Caki2 (cell line): ENCODE measurements around the gene VASH1. TPM values are rescaled to one million over a fixed set of nuclear protein-coding genes. Genes with fewer than 3 reads are reported as not detected.

ENCODE experiments used
- DNase-seq: peaks from one replicate; pipeline ENCODE4 v3.0.0-alpha.2; 2015; ENCODE audit warnings: low read depth
- in situ Hi-C: cut with HindIII; loops from 2 replicates; pipeline ENCODE4 v1.10.0; 2016; ENCODE audit warnings: low sequenced_read_pairs, low pct_unique_long_range_greater_than_20kb, mixed read lengths
- total RNA-seq: library from RNA; depleted of rRNA; stranded (reverse); fragments of >200 nt; shearing (Covaris generic); gene quantifications from 2 replicates; pipeline ENCODE4 v1.2.3, GENCODE V29; 2014; ENCODE audit warnings: low replicate concordance

VASH1 gene
- total RNA-seq, 1 experiment from 2014 or later, result not detected

DNA sequence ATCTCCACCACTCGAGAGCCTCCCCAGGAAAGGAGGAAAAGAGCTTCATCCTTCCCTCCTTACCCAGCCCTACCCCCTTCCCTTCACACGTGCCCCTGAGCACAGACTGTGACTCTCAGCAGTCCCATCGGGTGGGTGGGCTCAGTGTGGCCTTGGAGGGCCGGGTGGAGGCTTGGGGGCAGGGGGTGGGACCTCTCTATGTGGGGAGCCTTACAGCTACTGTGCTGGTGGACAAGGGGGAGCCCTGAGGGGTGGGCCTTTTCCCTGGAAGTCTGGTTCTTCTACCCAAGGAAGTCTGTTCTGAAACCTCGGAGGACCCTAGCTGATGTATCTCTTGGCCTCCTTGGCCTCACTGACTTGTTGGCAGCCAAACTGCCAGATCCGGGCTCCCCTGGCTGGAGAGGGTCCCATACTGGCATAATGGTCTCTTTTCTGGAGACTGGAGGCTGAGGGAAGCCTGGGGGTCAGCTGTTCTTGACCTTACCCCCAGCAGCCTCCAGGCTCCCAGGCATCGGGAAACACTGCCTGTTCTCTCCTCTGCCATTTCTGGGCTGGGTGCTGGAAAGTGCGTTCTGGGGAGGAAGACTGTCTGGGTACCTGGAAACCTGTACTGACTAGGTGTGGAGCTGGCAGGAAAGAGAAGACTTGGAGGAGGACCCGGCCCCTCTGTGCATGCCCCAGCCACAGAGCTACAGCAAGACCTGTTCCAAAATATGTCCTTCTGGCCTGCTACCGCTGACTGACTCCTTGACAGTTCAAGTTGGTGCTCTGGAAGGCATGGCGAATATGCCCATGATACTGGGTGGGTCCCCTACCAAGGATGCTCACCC is 7.6 kb downstream of the VASH1 start:
- in situ Hi-C loops, result no loop called here
- DNase-seq, result no peak

- DNase-seq, result no peak
- in situ Hi-C loops, result no loop called here
Measured at GRCh38 chr14:76769636-76770292, 8.5 kb downstream of the VASH1 start.

DNA sequence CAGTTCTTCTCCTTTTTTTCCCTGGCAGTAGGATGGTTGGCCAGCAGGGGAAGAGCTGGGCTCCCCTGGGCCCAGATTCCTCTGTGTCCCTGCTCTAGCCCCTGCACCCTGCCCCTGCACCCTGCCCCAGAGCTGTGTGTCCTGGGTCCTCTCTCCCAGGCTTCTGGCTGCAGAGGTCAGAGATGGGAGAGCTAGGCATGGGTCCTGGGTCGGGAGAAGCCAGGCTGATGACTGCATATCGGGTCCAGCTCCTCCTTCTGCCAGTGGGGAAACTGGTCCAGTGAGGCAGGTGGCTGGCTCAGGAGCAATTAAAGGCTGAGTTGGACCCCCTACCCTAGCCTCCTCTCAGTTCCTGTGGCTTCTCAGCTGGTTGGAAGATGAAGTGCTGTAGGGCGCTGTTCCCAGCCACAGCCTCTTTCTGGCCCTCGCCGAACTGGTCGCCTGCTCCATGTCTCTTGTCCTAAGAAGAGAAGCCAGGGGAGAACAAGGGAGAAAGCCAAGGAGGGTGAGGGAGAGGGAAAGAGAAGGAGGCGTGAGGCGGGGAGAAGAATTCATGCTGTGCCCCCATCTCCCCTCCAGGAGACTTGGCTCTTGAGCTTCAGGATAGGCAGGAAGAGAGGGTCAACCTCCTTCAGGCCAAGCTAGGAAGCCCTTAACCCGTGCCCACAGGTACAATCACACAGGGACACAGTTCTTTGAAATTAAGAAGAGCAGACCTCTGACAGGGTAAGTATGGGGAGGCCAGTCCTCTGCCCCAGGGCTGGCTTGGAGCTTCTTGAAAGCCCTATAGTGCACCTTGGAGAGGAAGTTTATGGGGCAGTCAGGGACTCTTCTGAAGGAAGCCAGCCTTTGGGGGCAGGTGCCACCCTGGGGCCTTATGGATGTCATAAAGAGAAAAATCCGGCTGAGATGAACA is 9.5 kb downstream of the VASH1 start:
- no peak for DNase-seq
- in situ Hi-C loops, result no loop called here

DNA sequence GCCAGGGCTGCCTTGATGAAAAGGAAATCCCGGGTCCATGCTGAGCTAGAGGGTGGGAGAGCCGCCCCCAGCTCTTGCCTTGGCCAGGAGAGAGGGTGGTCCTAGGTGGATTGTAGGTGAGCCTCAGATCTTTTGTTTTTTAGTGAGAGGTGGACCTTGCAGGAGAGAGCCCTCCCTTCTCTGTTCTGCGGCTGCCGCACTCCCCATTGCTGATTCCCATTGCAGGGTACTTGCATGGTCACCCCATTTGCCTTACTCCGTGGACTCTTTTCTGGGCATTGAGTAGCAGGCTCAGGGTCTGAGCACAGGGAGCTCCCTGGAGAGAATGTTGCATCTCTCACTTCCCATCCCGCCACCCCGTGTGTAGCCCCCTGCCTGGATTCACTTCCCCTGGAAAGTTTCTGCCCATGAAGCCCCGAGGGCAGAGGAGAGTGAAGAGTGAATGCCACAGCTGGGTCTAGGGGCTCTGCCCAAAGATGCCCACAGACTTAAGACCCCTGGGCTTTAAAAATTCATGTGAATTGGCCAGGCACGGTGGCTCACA is 10.2 kb downstream of the VASH1 start:
- no peak for DNase-seq
- in situ Hi-C loops, result no loop called here

DNA sequence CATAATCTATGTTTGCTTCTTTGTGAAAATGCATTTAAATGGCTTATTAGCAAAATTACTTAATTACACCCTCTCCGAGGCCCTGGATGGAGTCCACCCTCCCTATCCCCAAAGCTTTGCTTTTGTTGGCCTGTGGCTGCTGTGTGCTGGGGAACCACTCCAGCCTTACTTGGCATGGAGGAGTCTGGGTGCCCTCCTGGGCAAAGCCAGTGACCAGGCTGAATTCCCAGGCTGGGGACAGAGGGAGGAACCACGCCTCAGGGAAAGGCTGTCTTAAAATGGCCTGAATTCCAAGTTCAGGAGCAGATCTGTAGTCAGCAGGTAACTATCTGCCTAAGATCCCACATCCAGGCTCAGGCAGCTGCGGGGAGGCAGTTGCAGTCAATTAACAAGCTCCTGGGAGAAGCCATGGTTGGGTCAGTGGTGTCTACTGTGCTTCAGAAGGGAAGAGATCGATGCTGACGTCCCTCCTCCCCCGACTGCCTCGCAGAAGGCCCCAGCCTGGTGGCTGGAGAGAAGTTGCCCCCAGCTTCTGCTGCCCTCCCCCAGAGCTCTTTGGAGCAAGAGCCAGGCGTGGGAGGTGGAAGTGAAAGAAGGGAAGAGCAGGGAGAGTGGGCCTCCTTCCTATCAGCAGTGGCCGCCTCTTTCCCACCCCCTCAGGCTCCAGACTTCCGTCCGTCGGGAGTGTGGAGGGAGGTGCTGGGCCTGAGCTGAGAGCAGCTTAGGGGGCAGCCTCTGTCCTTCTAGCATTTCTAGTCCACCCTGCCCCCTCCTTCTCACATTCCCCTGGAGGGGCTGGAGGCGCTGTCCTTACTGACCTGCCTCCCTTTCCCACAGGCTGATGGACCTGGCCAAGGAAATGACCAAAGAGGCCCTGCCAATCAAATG is 11.3 kb downstream of the VASH1 start:
- in situ Hi-C loops, result no loop called here
- DNase-seq, result no peak

- in situ Hi-C loops, result no loop called here
- DNase-seq, result no peak
Measured at GRCh38 chr14:76773188-76773885, 12.1 kb downstream of the VASH1 start.

GRCh38 chr14:76773956-76774820 is 12.9 kb downstream of the VASH1 start:
- in situ Hi-C loops, result no loop called here
- DNase-seq, result no peak

DNA sequence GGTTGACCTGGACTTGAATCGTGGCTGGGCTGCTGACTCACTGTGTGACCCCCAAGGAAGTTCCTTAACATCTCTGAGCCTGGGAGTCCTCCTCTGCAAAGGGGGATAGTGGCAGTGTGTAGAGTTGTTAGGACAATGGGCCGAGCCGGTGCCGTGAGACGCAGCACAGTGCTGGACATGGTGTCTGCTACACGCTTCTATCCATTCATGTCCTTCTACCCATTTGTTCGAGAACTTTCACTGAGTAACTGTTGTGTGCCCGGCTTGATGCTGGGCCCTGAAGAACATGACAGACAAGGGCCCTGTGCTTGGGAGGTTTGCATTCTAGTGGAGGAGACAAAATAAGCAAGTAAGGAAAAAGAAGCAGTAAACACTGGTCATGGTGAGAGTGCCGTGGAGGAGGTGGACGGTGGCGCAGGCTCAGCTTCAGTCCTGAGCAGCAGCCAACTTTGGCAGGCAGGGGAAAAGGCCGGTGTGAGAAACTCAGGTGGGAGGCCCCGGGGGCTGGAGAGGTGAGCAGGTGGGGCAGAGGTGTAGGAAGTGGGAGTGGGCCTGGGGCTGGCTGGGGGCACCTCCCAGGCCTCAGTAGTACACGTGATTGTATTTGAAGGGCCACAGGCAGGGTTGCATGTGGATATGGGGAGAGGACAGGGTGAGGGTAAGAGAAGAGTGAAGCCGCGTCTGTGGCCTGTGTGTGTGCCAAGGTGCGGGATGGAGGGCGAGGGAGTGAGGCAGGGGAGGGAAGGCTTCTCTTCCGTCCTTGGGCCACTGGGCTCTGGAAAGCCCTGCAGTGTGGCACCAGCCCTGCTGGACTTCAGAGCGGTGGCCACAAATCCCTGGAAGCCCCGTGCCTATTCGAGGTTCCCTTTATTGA is 13.8 kb downstream of the VASH1 start:
- no peak for DNase-seq
- in situ Hi-C loops, result no loop called here

- in situ Hi-C loops, result no loop called here
- no peak for DNase-seq
Measured at GRCh38 chr14:76775695-76776427, 14.6 kb downstream of the VASH1 start.

GRCh38 chr14:76776428-76777251 is 15.4 kb downstream of the VASH1 start:
- no peak for DNase-seq
- in situ Hi-C loops, result no loop called here

DNA sequence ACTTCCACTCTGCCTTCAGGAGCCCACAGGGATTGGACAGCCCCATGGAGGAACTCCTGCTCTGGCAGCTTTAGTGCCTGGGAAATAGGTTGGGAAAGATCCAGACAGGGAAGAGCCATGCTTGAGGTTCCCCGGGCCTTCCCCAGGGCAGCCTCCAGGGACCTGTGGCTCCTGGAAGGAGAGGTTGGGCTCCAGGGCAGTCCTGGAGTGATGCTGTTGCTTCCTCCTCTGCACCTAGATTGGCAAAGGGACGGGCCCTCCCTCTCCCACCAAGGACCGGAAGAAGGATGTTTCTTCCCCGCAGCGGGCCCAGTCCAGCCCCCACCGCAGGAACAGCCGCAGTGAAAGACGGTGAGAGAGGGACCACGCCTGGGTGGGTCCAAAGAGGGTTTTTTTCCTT is 16.5 kb downstream of the VASH1 start:
- in situ Hi-C loops, result no loop called here
- no peak for DNase-seq

- in situ Hi-C loops, result no loop called here
Measured at GRCh38 chr14:76778546-76779215, 17.4 kb downstream of the VASH1 start.

GRCh38 chr14:76779221-76780057 is 18.2 kb downstream of the VASH1 start:
- in situ Hi-C loops, result no loop called here
- no peak for DNase-seq

More at GRCh38 chr14:76778546-76779215, 17.4 kb downstream of the VASH1 start:
- DNase-seq, result no peak
